K562 (cell line): ENCODE results near the gene MYL5. TPM values are rescaled to one million over a fixed set of nuclear protein-coding genes. Genes with fewer than 3 reads are reported as not detected.

ENCODE experiments used
- ARID1B ChIP-seq: fragments of 450-650 bp; IDR thresholded peaks from 2 replicates; pipeline ENCODE4 v1.6.1; 2016; ENCODE audit warnings: antibody characterized with exemption, mild to moderate bottlenecking, inconsistent platforms
- CEBPB ChIP-seq: fragments of 450-650 bp; IDR thresholded peaks from 2 replicates; pipeline ENCODE4 v1.6.1; 2016; ENCODE audit warnings: missing genetic modification characterization, missing compliant biosample characterization
- CHD4 ChIP-seq: fragments of 200-600 bp; sonication (generic); IDR thresholded peaks from 3 replicates; pipeline ENCODE4 v1.6.1; 2012; ENCODE audit warnings: low read depth, mild to moderate bottlenecking, mixed read lengths, low read length, inconsistent platforms; ENCODE audit not compliant: insufficient read depth, insufficient replicate concordance, poor library complexity, severe bottlenecking
- DEAF1 ChIP-seq: fragments of 450-650 bp; formaldehyde crosslinking; IDR thresholded peaks from 2 replicates; pipeline ENCODE4 v1.4.0; 2020; ENCODE audit warnings: mild to moderate bottlenecking, moderate library complexity
- FOXM1 ChIP-seq, 2 experiments: fragments of 450-650 bp in 1 of 2; sonication (generic) in 1 of 2; formaldehyde crosslinking in 1 of 2; IDR thresholded peaks; 2 replicates each; pipeline versions ENCODE4 v1.6.1 to v1.9.0; 2017 to 2022; ENCODE audit warnings: low read depth in 2 of 2, mild to moderate bottlenecking in 2 of 2, missing genetic modification reagents in 1 of 2, moderate library complexity in 1 of 2
- HDAC8 ChIP-seq: fragments of 450-650 bp; IDR thresholded peaks from 2 replicates; pipeline ENCODE4 v1.6.1; 2016; ENCODE audit warnings: mild to moderate bottlenecking, missing genetic modification characterization, moderate library complexity, missing compliant biosample characterization
- HMGN3 ChIP-seq: IDR thresholded peaks from 2 replicates; pipeline ENCODE4 v1.6.1; 2011; ENCODE audit warnings: borderline replicate concordance, low read depth, mild to moderate bottlenecking, mixed read lengths, low read length; ENCODE audit not compliant: insufficient read length; ENCODE audit errors: extremely low read depth
- L3MBTL2 ChIP-seq: fragments of 450-650 bp; IDR thresholded peaks from 2 replicates; pipeline ENCODE4 v1.6.1; 2016; ENCODE audit warnings: mild to moderate bottlenecking, moderate library complexity
- MAZ ChIP-seq, 2 experiments: fragments of 450-650 bp in 1 of 2; sonication (generic) in 1 of 2; formaldehyde crosslinking; IDR thresholded peaks in 1 of 2; conservative IDR thresholded peaks in 1 of 2; 2 replicates each; pipeline versions ENCODE4 v1.4.0 to v1.5.0; 2020; ENCODE audit warnings: mild to moderate bottlenecking in 1 of 2, missing genetic modification reagents in 1 of 2
- PATZ1 ChIP-seq: fragments of 250-450 bp; sonication (Bioruptor Pico); IDR thresholded peaks from 2 replicates; pipeline ENCODE4 v1.5.0; 2020; ENCODE audit warnings: mild to moderate bottlenecking, borderline replicate concordance
- PML ChIP-seq: IDR thresholded peaks from 2 replicates; pipeline ENCODE4 v1.6.1; 2012; ENCODE audit warnings: low read length, inconsistent platforms
- RBM17 ChIP-seq: fragments of 200-400 bp; formaldehyde crosslinking; IDR thresholded peaks from 2 replicates; pipeline ENCODE4 v1.6.1; 2017; ENCODE audit warnings: low read depth, mild to moderate bottlenecking, low read length, borderline replicate concordance
- THAP12 ChIP-seq: fragments of 250-450 bp; sonication (Bioruptor Pico); IDR thresholded peaks from 2 replicates; pipeline ENCODE4 v1.9.0; 2021; ENCODE audit warnings: mild to moderate bottlenecking, inconsistent platforms
- USF1 ChIP-seq: sonication (generic); formaldehyde crosslinking; IDR thresholded peaks from 2 replicates; pipeline ENCODE4 v1.9.0; 2022; ENCODE audit warnings: mild to moderate bottlenecking, missing genetic modification reagents
- XRCC3 ChIP-seq: fragments of 450-650 bp; IDR thresholded peaks from 2 replicates; pipeline ENCODE4 v1.6.1; 2017; ENCODE audit warnings: mild to moderate bottlenecking, moderate library complexity
- ZBTB7A ChIP-seq: IDR thresholded peaks from 2 replicates; pipeline ENCODE4 v1.6.1; 2011; ENCODE audit warnings: low read depth, mild to moderate bottlenecking, low read length, moderate library complexity, borderline replicate concordance; ENCODE audit not compliant: control insufficient read depth
- ZNF668 ChIP-seq: fragments of 250-450 bp; sonication (Bioruptor Pico); IDR thresholded peaks from 2 replicates; pipeline ENCODE4 v1.8.0; 2022; ENCODE audit warnings: mild to moderate bottlenecking, inconsistent platforms
- polyA plus RNA-seq, 8 experiments: library from polyadenylated mRNA; depleted of rRNA in 4 of 8; stranded (reverse) in 5 of 8; unstranded in 3 of 8; fragments of >200 nt; fragmentation: Nextera tagmentation in 2 of 8; fragmentation: Illumina TruSeq in 1 of 8; extraction: Ambion mirVana in 2 of 8; extraction: Trizol in 1 of 8; gene quantifications; 2 replicates each; pipeline versions ENCODE4 v1.2.1 to v1.2.3, GENCODE V29; 2011 to 2014; ENCODE audit warnings: inconsistent platforms in 1 of 8, missing spikeins in 1 of 8
- total RNA-seq, 7 experiments: library from RNA; depleted of rRNA in 6 of 7; stranded (reverse); fragments of >200 nt in 6 of 7; fragmentation: Illumina TruSeq in 2 of 7; extraction: Trizol in 2 of 7; gene quantifications; 2 replicates each; pipeline versions ENCODE4 v1.2.1 to v1.2.3, GENCODE V29; 2011 to 2021; ENCODE audit warnings: low replicate concordance in 1 of 7

Gene MYL5
- total and polyA plus RNA-seq, 9 of the 15 experiments (the other 6 are each of a cell fraction or from before 2014, with no cell fraction given) = 1.4 to 10.0 (median 4.1) TPM

GRCh38 chr4:674172-675035 lies at the start of gene MYL5, which contains the start of gene ATP5ME (continued):
- TF ChIP-seq USF1 (CRISPR knock-in tag) = peak; percentile 93
- peak; percentile 86 to 92 for TF ChIP-seq MAZ (CRISPR knock-in tag; conservative IDR thresholded peaks at IDR 0.05 in 1 of 2, IDR thresholded peaks at IDR 0.05 in 1 of 2)
- TF ChIP-seq L3MBTL2 = peak; percentile 60; the same call in 1 of the 2 replicates
- TF ChIP-seq HMGN3 = no peak
- no peak for TF ChIP-seq XRCC3
- no peak for TF ChIP-seq FOXM1 (IDR thresholded peaks at IDR 0.05; ENCODE audit: low read depth)
- peak; percentile 89 for TF ChIP-seq FOXM1 (CRISPR knock-in tag; IDR thresholded peaks at IDR 0.05; ENCODE audit: low read depth)
- no peak for TF ChIP-seq HDAC8 (tag)
- no peak for TF ChIP-seq CHD4
- TF ChIP-seq RBM17 = no peak
- TF ChIP-seq DEAF1 = 0 out of 2 replicates have a peak, but pooled peaks have one; percentile 41
- TF ChIP-seq PATZ1 (CRISPR knock-in tag) = no peak
- peak; percentile 86; the same call in 1 of the 2 replicates for TF ChIP-seq ZBTB7A
- TF ChIP-seq THAP12 (CRISPR knock-in tag) = peak; percentile 89
- TF ChIP-seq ZNF668 (CRISPR knock-in tag) = no peak
- TF ChIP-seq CEBPB = no peak
- no peak; the same call in 1 of the 2 replicates for TF ChIP-seq ARID1B
- TF ChIP-seq PML = peak; percentile 53; the same call in 1 of the 2 replicates
